NOMO-1 (cell line): ENCODE measurements around the gene OLFM1.

Source experiments
- DNase-seq, 2 experiments: peaks; one replicate each; lab custom pipeline; 2025; ENCODE audit not compliant: unreplicated experiment in 2 of 2; lab: John Stamatoyannopoulos, UW

The OLFM1 gene

DNA sequence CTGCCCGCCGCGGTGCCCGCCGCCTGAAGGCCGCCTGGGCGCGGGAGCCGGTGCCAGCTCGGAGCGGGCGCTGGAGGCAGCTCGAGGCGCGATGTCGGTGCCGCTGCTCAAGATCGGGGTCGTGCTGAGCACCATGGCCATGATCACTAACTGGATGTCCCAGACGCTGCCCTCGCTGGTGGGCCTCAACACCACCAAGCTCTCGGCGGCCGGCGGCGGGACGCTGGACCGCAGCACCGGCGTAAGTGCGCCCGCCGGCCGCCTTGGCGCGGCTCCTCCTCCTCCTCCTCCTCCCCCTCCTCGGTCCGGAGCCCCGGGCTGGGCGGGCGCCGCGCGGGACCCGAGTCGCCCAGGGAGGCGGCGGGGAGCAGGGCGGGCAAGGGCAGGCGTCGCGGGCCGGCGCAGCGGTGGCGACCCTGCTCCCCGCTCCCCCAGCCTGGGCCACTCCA lies 455 bp downstream of the OLFM1 start:
- no peak for DNase-seq

DNA sequence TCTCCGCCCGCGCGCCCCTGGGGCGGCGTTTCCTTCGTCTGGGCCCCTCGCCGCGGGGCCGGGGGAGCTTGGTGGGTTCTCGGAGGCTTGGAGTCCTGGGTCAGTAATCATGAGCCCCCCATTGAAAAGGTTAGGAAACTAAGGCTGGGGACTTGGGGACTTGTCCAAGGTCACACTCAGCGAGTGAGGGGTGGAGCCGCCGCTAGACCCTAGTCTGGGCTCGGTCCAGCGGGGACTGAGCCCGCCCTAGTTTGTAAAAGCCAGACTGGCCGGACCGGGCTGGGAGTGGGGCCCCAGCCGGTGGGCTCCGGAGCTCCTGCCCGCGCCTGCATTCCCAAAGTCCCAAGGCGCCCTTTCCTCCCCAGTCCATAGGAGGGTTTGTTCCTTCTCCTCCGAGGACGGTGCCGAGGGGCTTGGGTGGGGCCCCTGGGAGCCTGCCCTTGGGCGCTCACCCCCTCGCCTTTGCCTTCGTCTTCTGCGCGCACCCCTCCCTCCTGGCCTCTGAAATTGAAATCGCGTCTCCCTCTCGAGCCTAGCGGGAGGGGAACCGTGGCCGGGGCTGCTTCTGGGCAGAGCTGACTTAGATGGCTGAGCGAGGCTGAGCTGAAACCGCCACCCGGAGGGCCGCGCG lies 995 bp downstream of the OLFM1 start:
- no peak for DNase-seq

DNA sequence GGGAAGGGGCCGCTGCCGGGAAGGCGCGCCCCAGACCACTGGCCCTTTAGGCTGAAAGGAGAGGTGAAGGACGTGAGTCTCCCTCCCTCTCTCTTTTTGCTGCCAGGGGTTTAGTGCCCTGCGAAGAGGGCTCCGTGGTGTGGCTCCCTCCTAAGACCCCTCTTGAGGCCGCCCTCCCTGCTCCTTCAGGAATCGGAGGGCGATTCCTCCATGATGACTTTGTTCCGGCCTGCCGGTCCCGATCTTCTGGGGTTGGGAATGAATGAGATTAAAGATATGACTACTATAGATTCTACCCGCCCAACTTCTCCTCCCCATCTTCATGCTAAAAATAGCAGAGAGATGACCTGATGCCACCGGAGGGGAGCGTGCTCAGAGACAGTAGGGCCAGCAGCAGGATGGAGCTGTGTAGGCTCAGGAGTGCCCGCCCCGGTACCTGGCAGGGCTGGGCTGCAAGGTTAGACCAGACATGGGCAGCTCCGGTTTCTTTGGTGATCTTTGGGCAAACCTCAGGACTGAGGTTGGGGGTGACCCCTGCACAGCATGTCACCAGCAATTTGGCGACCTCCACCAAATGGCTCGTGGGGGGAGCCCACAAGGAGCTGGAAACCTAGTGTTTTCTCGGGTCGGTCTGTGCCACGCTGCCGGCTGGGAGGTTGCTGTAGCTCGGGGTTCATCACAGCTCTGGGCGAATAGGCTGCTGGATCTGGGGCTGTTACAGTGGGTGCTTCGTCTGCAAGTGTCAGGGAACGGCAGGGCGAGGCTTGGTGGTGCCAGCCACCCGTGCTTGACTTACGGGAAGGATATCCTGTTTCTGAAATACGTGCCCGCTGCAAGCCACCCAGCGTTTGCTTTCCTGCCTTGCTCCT lies 1.7 kb downstream of the OLFM1 start:
- no peak for DNase-seq

DNA sequence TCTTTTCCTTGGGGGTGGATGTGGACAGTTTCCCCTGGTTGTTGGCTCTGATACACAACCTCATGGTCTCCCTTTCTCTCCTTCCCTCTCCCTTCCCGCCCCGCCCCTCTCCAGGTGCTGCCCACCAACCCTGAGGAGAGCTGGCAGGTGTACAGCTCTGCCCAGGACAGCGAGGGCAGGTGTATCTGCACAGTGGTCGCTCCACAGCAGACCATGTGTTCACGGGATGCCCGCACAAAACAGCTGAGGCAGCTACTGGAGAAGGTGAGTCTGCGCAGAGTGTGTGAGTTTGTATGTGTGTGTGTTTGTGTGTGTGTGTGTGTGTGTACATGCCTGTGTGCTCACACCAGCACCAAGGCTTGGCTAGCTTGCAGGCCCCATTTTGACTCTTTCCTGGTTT lies 2.6 kb downstream of the OLFM1 start:
- DNase-seq, result no peak

DNA sequence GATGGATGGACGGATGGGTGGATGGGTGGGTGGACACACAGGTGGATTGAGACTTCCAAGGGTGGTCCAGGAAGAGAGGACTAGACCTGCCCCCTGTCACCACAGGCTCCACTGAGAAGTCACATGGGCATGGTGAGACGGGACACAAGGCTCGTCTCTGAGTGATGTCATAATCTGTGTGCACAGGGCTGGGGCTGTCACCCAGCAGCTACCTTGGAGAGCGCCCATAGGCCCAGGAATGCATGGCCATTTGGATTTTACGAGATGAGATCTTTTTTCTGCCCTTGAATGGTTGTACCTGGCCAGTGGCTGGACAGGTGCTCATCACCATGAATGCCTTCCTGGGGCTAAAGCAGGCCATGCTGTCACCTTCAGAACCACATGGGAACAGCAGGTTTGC lies 3.1 kb downstream of the OLFM1 start:
- no peak for DNase-seq

DNA sequence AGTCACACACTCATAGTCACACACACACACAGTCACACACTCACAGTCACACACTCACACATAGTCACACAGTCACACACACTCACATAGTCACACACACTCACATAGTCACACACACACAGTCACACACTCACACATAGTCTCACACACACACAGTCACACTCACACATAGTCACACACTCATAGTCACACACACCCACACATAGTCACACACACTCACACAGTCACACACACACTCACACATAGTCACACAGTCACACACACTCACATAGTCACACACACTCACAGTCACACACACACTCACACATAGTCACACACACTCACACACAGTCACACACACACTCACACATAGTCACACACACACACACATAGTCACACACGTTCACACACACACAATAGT lies 4.1 kb downstream of the OLFM1 start:
- no peak for DNase-seq

DNA sequence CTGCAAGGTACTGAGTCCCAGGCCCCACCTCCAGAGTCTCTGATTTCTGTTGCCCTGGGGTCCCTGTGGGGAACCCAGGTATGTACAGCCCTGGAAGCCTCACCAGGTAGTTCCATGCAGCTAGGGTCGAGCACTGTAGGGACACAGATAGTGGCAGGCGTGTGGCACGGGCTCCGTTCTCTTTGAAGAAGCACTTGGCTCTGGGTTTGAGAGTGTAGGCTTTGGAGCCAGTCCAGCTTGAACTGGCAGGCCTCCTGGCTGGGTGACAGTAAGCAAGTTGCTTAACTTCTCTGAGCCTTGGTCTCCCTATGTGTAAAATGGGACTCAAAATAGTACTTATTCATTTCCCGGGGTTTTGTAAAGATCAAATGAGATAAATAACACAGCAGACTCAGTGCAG lies 5.6 kb downstream of the OLFM1 start:
- DNase-seq, result no peak

DNA sequence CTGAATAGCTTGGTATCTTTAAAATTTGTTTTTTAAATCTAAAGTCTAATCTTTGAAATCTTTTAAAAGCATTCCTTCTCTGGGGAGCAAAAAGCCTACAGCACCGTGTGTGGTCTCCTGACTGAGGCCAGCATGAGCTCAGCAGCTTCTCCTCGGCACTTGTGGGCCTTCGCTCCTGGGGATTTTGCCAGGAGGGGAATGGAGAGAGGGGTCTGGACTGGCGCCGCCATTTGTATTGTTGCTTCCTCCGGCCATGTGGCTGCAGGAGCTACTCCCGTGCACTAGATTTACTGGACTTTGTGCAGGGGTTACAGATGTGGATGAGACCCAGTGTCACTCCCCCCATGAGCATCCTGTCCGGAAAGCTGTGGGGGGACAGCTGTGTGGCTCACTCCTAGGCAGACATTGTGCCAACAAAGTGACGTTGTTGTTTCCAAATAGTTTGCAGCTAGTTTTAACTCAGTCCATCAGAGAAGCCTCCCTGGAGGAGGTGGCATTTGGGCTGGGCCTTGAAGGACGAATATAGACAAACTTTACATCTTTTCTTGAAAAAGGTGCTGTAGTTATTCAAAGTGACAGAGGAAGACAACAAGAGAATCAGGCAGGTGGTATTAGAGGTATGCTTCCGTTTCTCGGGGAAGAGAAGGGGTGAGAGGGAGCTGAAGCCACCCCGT lies 6.6 kb downstream of the OLFM1 start:
- DNase-seq, result no peak

DNA sequence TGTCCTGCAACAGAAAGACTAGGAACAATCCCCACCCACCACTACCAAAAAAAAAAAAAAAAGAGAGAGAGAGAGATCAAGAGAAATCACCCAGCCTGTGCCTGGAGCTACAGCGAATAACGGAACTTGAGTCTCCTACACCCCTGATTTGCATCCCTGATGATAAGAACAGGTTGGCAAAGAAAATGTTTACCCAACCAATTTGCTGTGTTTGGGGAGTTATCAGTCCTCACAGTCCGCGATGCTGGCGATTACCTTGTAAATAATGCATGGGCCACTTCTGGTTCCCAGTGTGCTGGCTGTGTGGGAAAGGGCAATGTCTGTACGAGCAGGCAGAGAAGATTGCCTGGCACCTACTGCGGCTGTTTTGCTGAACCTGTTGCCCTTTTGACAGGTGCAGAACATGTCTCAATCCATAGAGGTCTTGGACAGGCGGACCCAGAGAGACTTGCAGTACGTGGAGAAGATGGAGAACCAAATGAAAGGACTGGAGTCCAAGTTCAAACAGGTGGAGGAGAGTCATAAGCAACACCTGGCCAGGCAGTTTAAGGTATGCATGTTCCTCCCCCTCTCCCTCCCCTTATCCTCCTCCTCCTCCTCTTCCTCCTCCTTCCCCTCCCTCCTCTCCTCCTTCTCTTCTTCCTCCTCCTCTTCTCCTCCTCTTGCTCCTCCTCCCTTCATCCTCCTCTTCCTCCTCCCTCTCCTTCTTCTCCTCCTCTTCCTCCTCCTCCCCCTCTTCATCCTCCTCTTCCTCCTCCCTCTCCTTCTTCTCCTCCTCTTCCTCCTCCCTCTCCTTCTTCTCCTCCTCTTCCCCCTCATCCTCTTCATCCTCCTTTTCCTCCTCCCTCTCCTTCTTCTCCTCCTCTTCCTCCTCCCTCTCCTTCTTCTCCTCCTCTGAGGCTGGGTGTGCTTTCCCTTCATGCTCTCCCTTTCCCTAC lies 8.3 kb downstream of the OLFM1 start:
- DNase-seq, result no peak

DNA sequence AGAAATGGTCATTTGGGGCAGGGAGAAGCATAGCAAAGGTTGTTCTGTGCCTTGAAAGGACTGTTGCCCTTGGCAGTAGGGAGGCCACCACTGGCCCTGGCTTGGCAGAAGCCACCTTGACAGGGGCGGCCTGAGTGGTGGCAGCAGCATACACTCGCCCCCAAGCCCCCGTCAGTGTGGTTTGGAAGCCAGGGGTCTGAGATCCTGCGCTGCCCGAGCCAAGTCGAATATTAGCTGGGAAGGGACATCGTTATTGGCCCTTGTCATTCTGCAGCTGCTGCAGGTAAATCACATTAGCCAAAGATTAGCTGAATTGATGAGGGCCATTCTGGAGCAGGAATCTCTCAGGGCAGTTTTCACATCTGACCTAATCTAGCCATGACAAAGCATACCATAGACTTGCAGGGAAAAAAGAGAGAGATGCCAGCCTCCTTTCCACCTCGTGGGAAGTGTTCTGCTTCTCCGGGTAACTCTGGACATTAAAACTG lies 9.0 kb downstream of the OLFM1 start:
- no peak for DNase-seq

DNA sequence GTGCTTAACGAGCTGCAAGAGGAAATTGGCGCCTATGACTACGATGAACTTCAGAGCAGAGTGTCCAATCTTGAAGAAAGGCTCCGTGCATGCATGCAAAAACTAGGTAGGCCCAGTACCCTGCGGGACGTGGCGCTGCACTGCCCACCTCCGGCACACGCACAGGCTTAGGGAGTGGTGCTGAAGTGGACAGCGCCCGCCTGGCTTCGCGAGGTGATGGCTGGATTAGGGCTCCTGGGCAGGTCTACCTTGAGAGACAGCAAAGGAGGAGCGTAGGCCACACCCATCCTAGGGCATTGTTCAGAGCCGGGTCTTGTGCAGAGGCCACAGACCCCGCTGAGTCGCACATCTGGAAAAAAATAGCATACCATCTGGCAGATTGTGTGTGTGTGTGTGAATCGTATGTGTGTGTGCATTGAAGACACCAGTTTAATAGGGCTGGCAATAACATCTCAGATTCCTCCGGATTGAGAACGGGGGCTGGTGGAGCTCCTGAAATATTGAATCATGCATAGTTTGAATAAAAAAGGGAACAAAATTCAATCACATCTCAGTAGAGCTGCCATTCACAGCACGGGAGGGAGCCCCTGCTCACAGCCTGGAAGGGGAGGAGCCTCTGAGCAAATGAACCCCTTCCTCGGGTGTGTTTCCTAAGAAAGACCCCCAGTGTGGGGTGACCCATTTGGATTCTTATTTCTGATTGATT lies 11.1 kb downstream of the OLFM1 start:
- DNase-seq, result no peak

DNA sequence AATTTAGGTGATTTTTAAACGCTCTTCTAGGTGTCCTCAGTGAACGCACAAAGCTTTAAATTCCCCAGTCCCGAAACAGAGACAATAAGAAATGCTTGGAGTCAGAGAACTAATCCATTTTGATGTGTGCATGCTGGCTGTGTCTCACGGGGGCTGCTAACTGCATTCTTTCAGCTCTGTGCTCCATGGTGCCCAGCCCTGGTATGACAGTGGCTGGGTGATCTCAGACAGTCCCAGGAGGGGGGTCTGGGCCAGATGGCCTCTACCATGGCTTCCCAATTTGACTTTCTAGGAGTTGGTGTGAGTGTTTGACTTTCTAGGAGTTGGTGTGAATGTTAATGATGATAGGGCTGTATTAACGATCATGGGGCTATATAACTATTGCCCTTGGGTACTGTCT lies 12.1 kb downstream of the OLFM1 start:
- DNase-seq, result no peak

DNA sequence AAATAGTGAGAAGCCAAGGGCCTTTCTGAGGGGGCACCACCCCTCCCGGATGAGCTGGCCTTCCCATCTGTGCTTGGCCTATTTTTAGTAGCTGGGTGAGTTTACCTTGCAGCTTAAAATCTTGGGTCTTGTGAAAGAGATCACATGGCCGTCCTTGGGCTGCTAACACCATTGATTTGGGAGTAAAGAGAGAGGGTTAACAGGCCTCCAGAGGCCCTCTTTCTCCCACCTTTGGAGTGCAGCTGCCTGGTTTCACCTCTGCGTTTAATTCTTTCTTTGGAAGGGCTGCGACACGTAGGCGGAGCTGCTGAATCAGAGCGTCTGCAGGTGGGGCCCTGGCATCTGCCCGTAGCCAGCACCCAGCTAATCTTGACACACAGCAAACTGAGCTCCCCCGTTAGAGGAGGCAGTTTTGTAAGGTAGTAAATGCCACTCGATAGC lies 12.8 kb downstream of the OLFM1 start:
- no peak for DNase-seq

DNA sequence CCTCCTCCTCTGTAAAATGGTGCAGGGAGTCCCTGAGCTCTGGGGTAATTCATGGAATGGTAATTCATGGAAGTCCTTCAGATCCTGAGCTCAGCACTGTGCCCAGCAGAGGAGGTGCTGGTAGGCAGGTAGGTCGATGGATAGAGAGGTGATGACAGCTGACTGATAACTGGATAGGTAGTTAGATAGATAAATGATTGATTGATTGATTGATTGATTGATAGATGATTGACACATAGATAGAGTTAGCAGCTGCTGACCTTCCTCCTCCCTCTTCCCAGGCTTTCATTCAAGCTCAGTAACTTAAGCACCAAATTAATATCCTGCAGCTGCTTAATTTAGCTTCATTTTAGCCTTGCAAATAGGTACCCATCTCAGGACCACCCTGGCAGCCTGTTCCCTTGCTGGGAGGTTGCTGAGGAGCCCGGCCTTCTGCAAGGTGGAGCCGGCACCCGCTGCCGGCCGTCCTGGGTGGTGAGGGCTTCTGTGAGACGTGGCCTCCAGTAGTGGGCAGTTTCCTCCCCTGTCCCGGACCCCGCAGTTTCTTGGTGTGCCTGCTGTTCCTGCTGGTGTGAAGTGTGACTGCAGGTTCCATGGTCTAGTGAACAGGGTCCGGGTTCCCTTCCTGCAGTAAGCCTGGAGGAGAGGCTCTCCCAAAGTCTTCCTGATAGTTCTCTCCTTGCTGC lies 13.4 kb downstream of the OLFM1 start:
- no peak for DNase-seq

DNA sequence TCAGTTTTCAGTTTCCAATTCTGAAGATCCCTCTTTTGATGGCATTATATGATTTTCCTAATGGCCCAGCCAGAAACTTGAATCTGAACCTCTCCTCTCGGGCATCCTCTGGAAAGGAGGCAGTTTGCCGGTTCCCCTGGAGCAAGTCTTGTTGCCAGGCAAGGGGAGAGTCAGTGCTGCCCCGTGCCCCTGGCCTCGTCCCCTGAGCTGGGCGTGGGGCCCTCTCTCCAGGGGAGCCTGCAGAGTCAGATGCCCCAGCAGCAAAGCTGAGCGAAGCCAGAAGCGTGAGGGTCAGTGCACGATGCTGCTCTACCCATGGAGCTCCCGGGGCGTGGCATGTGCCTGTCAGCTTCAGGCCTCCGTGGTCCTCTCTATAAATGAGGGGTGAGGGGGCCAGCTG lies 14.0 kb downstream of the OLFM1 start:
- no peak for DNase-seq

DNA sequence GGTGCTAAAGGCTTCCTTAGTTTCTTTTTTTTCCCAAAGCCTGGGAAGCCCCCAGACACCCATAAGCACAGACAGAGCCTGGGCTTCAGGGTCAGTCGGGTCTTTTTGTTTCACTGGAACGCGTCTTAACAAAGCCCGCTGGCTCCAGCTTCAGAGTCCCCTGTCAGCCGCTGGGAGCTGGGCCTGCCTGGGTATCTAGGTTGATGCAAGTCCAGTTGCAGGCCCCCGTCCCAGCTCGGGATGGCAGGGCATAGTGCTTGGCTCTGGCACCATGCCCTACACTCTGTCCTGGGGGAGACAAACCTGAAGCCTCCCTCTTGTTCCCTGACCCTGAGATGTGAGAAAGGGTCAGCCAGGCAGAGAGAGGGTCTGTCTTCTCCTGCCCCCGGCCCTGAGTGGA lies 14.5 kb downstream of the OLFM1 start:
- DNase-seq, result no peak

DNA sequence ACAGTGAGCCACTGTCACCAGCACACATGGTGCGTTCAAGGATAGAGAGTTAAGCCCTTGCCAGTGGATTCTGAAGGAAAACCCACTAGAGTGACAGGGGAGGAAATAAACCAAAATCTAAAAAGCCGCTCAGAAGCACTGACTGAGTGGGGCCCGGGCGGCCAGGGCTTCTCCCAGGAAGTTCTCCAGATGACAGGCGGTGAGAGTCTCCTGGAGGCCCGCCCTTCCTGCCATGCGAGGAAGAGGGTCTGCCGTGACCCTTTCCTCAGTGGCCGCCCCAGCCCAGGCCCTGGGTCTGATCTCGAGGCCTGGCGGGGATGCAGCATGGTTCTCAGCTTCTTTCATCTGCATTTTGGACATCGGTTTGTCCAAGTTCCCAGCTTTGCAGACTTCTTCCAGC lies 14.9 kb downstream of the OLFM1 start:
- no peak for DNase-seq

DNA sequence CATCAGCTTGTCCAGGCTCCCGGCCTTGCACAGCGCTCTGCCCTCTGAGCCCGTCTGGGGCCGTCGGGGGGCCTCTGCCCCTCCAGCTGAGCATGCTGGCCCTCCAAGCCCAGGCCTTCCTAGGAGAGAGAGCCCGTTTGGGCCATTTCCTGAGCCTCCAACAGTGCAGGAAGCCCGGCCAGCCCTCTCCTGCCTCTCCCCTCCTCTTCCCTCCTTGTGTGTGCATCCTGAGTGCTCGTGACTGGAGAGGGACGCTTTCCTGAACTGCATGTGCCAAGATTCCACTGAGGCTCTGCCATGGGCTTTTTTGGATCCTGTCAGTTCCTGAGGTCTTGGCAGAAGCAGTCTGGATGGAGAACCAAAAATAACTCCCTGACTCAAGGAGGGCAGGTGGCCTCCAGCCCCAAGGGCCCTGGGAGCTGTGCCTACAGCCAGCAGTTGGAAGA lies 15.6 kb downstream of the OLFM1 start:
- no peak for DNase-seq

DNA sequence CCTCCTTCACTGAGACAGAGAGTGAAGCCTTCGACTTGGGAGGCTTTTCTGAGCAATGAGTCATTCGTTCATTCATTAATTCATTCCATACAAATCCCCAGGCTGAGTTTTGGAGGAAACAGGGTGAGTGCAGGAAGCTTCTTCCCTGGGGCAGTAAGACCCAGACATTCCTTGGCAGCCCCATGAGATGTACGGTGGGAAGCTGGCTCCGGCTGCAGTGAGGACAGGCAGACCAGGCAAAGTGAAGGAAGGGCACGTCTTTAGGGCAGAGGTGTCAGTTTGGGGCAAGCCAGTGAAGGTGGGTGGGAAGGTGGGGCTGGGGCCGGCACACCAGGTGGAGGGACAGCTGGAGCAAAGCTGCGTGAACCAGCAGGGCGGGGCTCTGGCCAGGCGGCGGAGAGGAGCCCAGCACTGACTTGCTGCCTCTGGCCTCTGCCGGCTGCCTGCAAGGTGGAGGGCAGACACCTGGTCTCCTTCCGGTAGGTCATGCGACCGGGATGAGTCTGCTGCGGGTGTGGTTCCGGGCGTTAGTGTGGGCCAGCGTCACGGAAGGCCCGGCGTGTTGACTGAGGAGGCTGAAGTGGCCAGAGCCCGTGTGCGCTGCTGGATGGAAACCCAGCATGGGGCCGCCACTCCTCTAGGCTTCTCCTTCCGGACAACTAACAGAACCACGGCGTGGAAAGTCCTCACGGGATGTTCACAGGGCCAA lies 16.6 kb downstream of the OLFM1 start:
- no peak for DNase-seq
